LoVo (cell line): ENCODE measurements around the gene ATP2A3.

Experiments used
- DNase-seq: peaks from one replicate; pipeline ENCODE4 v3.0.0-alpha.2; 2016; ENCODE audit warnings: low spot score

ATP2A3 gene

DNA sequence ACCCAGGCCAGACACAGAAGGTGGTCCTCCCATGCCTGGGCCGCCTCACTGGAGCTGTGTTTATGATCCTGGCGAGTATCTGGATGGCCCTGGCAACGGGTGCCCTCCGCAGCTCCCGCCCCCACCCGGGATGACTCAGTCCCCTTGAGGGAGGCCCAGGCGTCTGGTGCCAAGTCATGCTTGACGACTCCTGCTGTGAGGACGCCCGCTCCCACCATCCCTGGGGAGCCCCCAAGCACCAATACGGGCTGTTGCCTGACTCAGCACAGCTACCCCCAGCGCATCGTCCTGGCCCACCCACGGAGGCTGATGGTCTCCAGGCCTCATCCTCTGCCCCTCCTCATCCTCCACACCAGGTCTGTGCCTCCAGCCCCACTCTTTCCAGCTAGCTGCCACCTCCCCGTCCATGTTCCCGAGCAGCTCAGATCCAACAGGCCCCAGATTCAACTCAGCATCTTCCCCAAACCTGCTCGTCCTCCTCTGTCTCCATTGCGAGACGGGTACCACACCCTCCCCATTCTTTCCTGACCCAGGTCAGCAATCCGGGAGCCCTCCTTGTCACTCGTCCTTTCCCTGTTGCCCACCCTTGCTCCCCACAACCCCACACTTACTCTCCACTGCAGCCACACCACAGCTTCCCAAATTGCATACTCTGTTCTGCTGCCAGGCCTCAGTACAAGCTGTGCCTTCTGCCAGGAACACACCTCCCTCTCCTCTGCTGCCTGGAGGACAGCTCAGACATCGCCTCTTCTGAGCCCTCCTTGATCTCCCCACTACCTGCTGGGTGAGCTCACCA is 74.0 kb downstream of the ATP2A3 start:
- no peak for DNase-seq

DNA sequence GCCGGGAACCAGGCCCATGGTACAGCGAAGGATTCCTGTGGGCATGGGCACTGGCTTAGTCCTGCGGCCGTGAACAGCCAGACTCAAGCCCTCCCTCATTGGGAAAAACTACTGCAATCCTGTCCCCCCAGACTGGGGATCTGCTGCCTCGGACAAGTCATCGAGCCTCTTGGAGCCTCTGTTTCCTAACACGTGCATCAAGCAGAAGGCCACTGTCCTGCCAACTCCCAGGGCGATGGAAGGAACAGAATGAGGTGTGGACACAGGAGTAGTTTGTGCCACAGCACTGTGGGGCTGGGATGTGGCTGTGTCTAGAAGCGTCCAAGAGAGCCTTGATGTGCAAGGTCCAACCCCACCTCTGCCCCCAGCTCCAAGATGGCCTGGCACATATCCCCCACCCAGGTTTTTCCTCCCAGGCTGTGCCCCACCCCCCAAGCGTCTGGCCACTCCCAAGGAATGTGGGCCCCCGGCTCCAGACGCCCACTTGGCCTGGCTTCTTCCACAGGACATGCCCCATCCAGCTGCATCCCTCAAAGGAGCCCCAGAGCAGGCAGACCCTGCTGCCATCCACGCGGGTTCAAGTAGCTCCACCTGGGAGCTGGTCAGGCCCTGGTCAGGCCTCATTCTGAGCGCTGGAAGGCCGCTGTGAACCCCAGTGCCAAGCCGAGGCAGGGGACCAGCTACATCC is 74.8 kb downstream of the ATP2A3 start:
- no peak for DNase-seq

GRCh38 chr17:3888343-3889171 is 75.7 kb downstream of the ATP2A3 start:
- no peak for DNase-seq

- DNase-seq = no peak
Observed at GRCh38 chr17:3887804-3888203, 76.4 kb downstream of the ATP2A3 start.

- DNase-seq = no peak
Observed at GRCh38 chr17:3887394-3887793, 76.8 kb downstream of the ATP2A3 start.

DNA sequence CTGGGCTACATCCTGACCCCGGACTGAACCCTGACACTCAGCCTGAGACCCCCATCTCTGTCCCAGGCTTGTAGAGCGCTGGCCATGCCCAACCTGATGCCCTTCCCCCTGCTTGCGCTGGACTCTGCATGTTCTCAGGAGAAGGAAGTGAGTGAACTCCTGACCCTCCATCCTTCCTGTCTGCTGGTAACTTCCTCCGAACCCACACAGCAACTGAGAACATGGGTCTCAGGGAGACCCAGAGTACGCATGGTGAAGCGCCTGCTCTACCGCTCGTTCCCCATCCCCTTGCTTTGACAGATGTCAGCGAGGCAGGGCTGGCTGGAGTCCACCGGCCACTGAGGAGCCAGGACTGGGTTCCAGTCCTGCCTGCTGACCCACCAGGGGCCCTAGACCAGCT is 77.5 kb downstream of the ATP2A3 start:
- no peak for DNase-seq

GRCh38 chr17:3885970-3886369 is 78.3 kb downstream of the ATP2A3 start:
- DNase-seq = no peak

DNA sequence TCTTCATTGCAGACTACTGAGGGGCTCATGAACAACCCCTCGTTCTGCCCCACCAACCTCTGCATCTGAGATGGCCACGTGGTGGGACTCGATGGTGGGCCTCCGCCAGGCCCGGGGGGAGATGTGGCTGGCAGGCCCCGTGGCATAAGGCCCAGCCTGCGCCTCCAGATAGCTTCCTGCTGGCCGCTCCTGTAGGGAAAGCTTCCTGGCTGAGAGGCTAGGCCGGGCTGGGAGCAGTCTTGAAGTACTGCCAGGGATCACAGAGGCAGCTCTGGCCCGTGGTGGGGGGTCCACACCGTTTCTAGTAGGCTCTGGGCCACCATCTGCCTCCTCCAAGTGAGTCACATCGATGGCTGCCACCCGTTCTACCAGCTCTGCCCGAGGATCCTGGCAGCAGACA is 79.0 kb downstream of the ATP2A3 start:
- no peak for DNase-seq

GRCh38 chr17:3884188-3884587 is 80.0 kb downstream of the ATP2A3 start:
- DNase-seq = no peak

- DNase-seq = no peak
Observed at GRCh38 chr17:3882276-3882675, 82.0 kb downstream of the ATP2A3 start.

- no peak for DNase-seq
Observed at GRCh38 chr17:3880983-3881382, 83.3 kb downstream of the ATP2A3 start.

GRCh38 chr17:3879591-3880417 is 84.4 kb downstream of the ATP2A3 start:
- no peak for DNase-seq

DNA sequence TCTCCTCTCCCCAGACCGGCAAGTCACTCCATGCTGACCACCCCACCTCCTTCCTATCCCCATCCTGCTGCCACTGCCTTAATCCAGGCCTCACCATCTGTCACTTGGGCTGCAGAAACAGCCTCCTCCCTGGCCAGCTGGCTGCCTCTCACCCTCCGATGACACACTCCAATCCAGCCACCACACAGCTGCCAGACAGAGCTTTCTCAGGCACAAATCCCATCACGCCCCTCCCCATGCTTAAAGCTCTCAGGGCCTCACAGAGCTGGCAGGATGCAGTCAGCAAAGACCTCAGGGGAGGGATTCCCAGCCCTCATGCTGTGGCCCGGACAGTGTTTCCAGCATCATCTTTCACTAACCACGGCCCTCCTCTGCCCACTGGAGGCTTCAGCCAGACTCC is 85.1 kb downstream of the ATP2A3 start:
- DNase-seq = no peak

GRCh38 chr17:3877220-3877619 is 87.0 kb downstream of the ATP2A3 start:
- DNase-seq = no peak

DNA sequence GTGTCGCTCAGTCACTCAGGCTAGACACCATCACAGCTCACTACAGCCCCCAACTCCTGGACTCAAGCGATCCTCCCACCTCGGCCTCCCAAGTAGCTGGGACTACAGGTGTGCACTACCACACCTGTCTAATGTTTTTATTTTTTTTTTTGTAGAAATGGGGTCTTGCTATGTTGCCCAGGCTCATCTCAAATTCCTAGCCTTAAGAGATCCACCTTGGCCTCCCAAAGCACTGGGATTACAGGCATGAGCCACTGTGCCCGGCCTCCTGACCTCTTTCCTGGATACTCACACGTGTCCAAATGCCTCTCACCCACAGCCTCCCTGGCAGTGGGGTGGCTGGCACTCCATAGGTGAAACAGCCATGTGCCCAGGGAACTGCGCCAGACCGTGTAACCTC is 88.9 kb downstream of the ATP2A3 start:
- no peak for DNase-seq
